Fibroblast of the conjunctiva (primary cell): ENCODE data around the gene FYCO1.
A peak's percentile ranks its signal among the peaks of the same experiment; 100 is the strongest.

ENCODE experiments used
- DNase-seq: peaks from one replicate; pipeline ENCODE4 v3.0.0-alpha.2; 2010; ENCODE audit warnings: low read depth

FYCO1 gene

DNA sequence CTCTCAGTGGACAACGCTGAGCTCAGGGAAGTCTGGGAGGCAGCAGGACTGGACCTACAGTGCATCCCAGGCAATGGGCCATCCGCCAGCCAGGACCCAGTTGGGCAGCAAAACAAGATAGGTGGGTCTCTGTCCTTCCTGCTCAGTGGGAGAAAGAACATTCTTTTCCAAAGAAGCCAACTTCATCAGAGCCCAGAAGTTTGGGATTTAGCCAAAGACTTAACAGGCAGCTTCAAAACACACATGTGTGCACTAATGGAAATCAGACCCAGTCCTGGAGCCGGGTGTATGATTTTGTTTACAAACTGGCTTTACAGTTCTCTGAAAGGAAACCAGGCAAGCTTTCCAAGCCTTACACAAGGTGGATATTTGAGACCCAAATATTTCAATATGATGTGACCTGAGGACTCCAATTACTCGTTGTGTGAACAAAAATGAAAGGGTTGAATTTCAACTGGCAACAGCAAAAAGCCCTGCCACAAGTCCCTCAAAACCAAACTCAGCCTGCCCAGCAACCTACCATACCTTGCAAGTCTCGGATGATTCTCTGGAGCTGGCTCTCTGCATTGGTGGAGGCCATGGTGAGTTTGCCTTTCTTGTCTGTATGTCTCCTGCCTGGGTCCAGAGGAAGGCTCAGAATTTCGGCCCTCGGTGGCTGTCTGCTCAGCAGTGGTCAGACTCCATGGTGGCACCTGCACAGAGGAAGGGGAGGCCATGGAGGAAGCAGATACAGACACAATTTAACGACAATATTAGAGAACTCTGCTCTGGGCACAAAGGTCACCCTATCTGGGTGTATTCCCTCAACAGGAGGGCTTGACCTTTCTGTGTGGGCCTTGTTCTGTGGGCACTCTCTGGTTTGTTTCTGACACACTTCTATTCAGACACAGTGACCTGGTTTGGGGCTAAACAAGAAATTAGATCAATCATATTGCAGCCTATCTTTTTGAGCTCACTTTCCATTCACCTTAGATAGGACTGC lies 11.0 kb downstream of the FYCO1 start:
- DNase-seq: peak; percentile 75

DNA sequence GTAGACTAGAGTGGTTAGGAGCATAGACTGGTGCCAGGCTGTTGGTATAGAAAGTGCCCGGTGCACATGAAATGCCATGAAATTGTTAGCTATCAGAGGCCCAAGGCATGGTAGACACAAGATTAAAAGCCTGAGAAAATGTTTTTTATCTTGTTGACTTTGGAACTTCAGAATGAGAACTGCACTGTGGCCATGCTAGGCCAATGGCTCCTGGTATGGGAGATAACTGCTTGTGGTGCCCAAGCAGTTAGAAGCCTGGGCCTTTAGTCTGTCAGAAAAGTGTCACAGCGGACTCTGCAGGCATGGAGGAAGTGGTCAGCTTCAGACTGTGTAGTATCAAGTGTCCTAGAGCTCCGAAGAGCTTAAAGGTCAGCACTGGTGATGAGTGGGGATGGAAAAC lies 11.9 kb downstream of the FYCO1 start:
- DNase-seq: no peak

DNA sequence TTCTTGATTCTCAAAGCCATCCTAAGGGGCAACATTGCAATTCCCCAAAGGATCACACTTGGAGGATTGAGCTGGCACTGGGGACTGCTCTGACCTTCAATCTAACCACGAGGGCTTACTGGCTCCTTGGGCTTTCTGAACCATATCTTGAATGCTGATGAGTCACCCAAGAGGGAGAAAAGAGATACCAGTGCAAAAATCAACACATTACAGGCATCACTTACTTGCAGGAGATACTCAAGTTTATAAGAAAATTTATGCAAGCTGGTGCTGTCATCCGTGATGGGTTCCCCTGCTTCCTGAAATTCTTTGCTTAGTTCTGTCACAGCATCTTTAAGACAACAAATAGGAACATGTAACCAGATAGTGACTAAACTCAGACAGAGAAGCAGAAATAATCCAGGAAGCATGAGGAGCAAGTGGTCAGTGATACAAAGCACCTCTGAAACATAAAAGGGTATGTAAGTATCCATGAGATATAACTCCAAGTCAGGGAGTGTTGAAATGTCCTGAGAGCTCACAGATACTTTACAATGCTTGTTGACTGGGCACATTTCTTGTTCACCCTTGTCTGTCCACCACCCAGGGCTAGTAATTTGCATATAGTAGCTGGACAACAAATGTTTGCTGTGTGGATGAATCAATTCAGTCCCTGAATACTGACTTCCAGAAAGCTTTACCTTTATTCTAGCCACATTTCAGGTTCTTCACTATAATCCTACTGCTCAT lies 14.1 kb downstream of the FYCO1 start:
- no peak for DNase-seq

DNA sequence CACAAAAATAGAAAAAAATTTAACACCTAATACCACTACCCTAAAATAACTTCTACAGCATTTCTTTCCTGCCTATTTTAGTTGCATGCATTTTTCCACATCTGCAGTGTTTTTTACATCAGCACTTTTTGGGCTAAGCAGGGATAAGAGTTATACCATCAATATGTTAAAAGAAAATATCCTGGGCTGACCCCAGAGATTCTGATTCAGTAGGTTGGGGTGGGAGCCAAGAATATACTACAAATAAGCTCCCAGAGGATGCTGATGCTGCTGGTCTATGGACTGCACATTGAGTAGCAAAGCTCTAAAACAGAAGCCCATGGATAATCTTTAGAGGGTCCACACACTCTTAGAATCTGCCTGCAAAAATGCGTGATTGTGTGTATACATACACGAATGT lies 14.8 kb downstream of the FYCO1 start:
- DNase-seq: no peak

DNA sequence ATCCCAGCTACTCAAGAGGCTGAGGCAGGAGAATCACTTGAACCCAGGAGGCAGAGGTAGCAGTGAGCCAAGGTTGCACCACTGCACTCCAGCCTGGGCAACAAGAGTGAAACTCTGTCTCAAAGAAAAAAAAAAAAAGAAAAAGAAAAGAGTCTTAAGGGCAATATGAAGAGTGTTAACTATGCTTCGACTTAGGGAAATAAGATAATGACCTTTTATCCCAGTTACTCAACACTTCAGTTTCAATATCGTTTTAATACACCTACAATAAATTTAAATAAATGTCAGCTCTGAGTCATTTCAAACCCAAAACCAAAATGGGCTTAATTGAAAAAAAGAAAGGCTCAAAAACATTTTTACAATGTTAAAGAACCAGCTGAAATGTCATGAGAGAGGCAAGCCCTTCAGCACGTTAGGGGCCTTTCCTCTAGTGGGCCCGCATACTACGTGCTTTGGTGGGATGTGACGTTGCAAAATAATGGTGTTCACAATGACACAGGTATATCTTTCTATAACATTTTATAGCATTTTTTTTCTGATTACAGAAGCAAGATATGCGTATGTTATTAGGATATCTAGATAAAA lies 15.3 kb downstream of the FYCO1 start:
- no peak for DNase-seq

DNA sequence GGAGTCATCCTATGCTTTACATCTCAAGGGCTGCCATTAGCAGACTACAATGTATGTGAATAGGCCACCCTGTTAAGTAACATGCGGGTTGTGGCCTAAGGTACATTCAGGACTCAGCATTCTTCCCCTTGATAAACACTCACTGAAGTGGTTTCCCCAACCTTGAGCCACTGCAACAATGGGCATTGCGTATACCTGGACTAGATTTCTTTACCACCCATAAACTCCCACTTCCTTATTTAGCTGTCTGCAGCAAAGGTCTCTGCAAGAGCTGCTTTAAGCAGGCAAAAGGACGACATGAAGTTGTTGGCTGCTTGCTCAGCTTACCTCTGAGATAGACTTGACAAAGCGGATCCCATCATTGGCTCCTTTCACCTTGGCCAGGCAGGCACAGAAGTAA lies 16.2 kb downstream of the FYCO1 start:
- DNase-seq: no peak

DNA sequence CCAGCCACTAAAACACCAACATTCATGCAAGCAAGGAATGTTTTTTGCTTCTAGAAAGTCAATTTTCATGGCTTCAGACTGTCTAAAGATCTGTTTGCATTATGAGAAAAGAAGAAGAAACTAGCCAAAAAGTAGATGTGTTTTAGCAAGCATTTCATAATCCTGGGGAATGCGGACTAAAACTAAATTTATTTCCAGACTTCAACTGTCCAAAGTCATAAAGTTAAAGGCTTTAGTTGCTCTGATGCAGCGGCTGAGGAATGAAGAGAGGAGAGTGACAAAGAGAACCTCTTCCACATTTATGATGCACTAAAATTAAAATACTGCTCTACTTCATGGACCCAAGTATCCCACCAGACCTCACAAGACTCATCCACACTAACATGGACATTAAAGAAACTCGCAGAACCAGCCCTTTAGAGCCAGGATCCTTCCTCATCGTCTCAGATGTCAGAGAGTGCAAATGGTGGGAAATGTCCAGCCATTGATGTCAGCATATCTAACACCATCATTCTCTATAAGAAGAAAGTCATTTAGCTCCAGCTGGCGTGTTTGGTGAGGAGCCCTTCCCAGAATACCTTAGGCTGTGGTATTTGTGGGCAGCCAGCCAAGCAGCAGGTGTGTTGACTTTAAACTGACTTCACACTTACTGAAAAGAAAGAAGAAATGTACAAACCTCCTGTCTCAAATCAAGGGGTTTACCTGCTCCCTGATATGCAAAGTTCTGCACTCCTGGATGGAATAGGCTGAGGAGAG lies 17.4 kb downstream of the FYCO1 start:
- no peak for DNase-seq

DNA sequence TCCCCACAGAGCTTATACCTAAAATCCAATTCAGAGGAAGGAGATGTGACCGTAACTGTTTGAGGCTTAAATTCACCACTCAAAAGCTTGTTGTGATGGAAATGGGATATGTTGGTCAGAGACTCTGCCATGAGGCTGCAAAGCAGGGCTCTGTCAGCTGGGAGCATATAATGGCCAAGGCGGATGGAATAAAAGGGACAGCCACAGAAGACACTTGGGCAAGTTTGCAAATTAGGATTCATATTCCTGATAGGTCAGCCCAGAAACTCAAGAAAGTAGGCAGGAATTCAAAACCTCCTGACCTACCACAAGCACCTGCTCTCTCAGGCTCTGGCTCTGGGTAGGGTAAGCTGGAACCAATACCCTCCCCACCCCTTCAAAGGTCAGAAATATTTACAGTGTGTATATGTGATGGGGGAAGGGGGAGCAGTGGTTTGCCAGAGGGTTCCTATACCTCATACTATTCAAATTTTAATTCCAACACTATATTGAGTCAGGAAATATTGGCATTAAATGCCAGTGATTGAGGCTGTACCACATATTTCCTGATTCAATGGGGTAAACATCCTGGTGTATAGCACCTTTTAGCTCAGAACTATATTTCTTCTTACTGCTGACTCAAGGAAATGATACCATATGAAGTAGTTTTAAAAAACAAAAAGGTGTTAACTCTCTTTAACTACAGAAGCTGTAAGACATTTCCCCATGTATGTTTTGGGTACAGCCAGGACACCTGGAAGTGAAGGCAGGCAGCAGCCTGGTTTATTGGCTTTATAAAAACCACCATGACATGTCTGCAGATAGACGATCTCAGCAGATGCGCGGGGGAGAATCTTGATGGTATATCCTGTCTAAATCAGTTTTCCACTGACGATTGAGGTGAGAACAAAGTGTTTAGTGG lies 19.2 kb downstream of the FYCO1 start:
- no peak for DNase-seq

DNA sequence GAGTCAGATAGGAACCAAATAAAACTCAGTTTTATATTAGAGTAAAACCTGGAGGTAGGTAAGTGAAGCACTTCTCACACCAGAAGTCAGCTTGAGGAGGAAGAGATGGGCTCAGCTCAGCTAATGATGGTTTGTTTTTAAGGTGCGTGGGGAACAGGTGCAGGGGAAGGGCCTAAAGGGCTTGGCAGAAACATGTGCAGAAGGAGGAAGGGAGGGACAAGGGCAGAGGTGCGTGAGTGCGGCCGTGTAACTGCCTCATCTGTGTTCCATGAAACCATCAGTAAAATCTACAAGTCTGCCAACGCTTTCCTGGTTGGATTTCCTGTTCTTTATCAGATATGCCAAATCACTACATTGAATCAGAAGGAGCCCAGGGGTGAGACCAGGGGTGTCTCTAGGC lies 19.9 kb downstream of the FYCO1 start:
- no peak for DNase-seq

DNA sequence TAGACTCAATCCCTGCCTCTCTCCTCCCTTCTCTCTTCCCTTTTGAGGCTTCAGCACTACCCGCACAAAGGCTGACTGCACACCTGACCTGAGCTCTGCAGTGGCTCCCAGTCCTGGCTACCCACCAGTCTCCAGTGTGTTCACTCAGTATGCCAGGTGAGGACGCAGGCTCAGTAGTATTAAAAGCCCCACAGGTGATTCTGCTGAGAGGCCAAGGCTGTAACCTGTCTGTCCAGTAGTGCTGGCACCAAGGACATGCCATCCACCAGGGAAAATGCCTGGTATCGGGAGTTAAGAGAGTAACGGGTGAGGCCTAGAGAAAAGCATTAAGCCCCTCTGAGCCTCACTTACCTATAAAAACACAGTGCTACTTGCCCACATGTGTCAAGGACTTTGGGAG lies 20.9 kb downstream of the FYCO1 start:
- no peak for DNase-seq

DNA sequence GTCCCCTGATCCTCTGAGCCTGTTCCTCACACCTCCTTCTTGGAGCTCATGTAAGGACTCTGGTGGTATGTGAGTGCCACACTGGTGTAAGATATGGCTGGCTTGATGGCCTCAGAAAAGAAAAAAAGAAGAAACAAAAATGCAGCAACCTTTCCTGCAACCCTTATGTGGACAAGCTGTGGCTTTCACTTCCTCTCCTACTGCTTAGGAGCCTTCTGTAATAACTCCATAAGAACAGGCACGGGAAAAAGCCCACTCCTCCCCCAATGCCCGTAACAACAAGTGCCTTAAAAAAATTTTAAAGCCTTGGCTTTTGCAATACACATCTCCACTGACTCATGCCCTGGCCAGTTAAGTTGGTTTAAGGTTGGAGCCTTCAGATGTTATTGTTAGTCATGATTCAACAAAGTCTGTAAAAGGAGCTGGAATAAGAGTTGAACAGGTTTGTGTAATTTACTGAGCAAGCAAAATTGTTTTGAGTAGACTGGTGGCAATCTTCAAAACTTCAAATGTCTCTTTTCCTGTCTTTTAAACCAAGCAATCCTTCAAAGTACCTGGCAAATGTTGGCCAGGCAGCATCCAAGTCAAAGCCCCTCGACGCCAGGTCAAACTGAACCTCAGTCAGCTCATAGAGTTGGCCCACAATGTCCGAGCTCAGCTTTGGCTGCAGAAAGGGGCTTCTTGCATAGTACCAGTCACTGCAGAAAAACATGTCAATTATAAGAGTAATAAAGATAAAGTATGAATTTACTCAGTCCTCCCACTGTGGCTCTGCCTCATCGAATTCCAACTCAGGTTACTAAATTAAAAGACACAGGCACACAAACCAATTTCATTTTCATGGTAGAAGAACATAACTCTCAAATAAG lies 22.9 kb downstream of the FYCO1 start:
- DNase-seq: peak; percentile 74

DNA sequence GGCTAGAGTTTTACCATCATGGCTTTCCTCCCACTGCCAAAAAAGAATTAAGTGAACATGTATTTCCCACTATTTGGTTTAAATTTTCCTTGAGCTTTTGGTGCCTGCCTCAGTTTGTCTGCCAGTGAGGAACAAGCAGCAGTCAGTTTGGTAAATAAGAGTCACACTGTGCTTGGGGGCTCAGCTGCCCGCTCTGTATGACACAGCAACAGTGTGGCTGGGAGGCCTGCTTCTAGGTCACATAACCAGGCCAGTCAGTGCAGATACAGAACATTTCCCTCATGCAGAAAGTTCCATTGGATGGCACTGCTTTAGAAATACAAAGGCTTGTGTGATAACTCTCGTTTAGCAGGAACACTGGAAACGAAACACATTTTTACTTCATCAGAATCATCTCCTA lies 25.7 kb downstream of the FYCO1 start:
- no peak for DNase-seq

DNA sequence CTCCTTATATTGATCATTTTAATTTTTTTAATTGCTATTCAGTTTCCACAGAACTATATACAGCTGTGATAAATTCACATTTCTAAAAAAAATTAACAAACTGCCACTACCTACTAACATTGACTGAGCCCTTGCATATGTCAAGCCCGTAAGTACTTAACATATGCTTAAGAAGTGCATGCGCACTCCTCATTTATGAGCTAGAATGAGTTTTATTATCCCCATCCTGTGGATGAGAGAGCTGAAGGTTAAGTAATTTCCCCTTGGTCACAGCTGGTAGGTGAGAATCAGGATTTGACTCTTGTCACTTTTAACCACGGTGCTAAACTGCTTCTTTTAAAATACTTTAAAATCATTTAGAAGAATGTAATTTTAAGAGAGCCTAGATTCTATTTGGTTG lies 26.5 kb downstream of the FYCO1 start:
- no peak for DNase-seq

DNA sequence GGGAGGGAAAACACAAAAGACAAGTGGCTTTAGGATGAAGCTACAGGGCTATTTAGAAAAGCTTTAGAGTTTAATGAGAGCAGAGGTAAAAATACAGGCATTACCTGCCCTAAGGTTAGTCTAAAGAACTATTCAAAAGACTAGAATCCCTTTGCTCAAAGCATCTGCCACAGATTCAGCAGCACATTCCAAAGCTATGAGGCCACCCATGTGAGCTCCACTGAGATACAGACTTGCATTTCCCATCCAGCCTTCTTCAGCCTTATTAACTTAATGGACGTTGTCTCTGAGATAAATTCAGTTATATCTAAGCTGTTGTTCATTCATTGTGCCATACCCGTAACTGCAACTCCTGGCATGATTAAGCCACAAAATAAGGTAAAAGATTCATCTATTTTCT lies 26.9 kb downstream of the FYCO1 start:
- no peak for DNase-seq

DNA sequence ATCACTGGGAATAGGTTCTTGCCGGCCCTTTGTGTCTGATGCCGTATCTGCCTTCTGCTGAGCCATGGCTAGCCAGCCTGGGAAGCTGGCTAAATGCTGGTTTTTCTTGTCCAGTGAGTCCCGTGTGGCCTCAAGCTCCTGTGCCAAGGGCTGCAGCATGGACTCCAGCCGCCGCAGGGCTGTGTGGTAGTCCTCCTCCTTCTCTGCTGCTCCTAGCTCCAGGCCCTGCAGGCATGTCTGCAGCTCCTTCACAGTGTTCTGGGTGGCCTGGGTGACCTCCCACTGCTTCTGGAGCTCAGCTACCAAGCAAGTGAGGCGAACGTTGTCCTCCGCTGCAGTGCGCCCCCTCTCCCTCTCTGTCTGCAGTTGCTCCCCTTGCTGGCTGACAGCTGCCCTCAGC lies 27.5 kb downstream of the FYCO1 start:
- DNase-seq: no peak

DNA sequence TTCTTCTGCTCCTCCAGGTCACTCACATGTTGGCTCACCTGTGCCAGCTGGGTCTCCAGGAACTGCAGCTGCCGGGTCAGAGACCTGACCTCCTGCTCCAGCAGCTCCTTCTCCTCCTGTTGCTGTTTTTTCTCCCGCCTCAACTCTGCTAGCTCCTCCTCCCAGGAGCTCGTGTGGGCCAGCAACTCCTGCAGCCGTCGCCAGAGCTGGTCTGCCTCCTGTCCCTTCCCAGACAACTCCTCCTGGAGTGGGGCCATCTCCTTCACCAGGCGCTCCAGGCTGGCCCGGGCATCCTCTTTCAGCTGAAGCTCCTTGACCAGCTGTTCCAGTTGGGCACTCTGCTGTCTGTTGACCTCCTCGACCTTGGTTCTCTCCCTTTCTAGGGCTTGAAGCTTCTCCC lies 27.9 kb downstream of the FYCO1 start:
- DNase-seq: no peak

DNA sequence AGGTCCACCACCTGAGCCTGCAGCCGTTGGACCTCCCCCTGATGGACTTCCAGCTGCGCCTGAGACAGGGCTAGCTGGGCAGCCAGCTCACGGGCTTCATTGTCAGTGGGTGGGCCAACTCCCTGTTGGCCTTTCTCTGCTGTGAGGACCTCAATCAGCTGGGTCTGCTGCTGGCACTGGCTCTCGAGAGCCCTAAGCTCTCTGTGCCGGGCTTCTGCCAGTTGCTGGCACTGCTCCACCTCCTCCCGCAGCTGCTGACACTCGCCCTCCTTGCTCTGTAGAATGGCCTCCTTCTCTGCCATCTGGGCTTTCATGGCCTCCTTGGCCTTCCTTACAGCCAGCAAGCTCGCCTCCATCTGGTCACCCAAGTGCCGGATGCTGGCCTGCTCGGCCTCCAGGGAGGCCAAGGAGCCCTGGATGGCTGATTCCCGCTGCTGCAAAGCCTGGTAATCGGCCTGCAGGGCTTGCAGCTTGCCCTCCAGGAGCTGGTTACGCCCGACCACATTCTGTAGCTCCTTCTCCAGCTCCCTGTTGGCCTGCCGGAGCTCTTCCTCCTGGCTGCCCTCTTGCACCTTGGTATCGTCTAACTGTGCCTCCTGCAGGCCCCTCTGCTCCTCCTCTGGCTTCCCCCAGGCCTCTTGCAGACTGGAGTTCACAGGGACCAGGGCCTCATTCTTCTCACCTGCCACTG lies 28.5 kb downstream of the FYCO1 start:
- DNase-seq: no peak

DNA sequence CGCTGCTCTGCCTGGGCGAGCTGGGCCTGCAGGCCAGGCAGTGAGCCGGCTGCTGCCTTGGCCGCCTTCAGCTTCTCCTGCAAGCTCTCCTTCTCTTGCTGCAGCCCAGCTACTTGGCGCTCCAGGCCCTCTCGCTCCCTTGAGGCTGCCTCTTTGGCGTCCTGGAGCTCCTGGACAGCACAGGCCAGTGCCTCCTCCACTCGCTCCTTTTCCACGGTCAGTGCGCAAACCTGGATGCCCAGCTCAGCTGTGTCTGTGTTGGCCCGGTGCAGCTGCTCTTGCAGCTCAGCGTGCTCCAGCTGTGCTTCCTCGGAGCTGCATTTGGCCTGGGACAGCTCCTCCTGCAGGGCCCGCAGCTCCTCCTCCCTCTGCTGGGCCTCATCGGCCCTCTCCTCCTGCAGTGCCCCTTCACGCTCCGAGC lies 29.2 kb downstream of the FYCO1 start:
- no peak for DNase-seq

DNA sequence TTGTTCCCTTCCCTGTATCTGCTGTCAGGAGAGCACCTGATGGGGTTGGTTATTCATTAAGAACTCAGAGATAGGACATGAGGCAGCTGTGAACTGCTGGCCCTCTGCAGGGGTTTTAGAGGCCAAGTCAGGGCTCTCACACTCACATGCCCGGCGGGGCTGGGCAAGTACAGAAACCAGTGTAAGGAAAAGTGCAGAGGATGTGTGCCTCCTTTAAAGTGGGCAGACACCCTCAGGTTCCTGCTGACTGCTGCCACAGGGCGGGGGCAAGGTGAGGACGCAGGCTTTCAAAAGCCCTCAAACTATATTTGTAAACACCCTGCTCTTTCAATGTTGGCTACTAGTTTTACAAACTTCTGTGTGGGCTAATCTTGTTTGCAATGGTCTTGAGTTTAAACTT lies 30.0 kb downstream of the FYCO1 start:
- DNase-seq: no peak

DNA sequence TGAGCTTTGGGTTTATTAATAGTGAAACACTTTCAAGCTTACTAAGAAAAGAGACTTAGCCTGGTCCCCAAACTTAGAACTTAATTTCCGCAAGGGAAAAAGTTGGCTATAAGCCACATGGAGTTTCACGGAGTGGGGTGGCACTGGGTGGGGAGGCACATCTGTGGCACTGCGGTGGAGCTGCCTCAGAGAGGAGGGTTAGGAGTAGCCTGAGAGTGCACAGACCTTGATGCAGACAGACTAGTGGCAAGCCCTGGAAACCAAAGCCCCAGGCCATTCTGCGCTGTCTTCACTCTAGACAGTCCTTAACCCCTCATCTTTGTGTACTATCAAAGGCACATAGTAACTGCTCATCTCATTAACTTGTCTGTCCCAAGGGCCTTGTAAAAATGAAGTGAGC lies 30.4 kb downstream of the FYCO1 start:
- no peak for DNase-seq
